NCI-H2227 (cell line): Measurements from ENCODE around the gene CGB8.
A peak's percentile ranks its signal among the peaks of the same experiment; 100 is the strongest.
"Not testable (repeated sequence)": the region's sequence is repeated elsewhere in the genome, so short reads cannot be mapped to it uniquely, and the experiment has no call there.

Experiments used
- DNase-seq: peaks from one replicate; lab custom pipeline; 2025; ENCODE audit not compliant: unreplicated experiment; lab: John Stamatoyannopoulos, UW

CGB8 gene

DNA sequence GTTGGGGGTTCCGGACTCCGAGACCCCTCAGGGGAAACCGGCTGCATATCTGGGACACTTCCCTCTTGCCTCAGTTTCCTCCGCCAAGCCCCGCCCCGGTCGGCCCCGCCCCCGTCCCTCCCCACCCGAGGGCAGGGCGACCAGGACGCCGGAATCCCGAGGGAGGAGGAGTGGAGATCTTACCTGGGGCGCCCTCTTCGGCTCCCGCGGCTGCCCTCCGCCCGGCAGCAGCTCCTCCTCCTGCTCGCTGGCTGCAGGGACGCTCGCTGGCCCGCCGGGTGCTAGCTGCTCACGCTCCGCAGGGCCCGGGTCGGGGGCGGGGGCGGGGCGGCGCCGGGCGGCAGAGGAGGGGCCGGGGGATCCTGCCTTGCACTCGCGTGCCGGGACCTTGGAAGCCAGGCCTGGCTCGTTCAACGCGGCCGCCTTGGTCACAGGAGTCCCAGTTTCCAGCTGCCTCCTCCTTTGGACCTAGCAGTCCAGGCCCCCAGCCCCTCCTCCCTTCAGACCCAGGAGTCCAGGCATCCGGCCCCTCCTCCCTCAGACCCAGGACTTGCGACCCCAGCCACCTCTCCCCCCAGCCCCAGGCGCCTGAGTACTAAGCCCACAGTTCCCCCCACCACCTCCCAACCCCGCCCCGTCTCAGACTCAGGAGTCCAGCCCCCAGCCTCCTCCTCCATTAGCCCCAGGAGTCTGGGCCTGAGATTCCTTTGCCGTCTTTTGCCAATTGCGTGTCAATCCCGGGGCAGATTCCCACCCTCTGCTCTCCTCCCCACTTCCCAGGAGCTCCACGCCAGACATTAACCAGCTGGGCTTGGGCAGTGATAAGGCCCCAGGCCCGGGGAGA, 16.1 kb upstream of the CGB8 start, which contains the start of gene NTF4:
NTF4 (minus strand) TSS at position 51 of the 844 bp plus-strand sequence. CDS start 2,821 bp downstream, outside the sequence.
- DNase-seq = peak; percentile 64

DNA sequence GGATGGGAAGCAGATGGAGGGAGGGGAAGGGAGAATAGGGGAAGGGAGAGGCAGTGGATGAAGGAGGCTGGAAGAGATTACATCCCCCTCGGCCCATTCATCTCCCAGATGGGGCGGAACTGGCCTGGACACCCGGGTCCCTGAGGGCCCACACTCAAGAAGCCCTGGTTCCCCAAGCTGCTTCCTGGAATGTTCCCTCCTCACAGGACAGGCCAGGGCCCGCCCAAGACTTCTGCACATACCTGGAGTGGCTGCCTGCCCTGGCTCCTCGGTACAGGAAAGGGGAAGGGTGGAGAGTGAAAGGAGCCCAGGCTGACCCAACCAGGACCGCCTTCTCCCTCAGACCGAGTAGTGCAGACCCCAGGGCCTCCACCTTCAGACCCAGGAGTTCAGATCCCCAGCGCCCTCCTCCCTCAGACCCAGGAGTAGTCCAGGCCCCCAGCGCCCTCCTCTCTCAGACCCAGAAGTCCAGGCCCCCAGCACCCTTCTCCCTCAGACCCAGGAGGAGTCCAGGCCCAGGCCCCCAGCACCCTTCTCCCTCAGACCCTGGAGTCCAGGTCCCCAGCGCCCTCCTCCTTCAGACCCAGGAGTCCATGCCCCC, 15.2 kb upstream of the CGB8 start:
- DNase-seq = no peak

DNA sequence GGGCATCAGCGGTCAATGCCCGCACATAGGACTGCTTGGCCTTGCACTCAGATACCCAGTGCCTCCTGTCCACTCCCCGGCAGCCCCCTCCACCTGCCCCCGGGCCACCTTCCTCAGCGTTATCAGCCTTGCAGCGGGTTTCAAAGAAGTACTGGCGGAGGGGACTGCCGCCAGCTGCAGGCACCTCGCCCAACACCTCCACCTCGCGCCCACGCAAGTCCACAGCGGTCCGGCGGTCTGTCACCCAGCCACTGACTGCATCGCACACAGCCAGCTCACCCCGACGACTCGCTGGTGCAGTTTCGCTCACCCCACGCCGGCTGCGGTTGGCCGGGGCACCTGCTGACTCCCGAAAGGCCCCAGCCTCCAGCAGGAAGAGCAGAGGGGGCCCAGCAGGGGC, 12.5 kb upstream of the CGB8 start:
- no peak for DNase-seq

DNA sequence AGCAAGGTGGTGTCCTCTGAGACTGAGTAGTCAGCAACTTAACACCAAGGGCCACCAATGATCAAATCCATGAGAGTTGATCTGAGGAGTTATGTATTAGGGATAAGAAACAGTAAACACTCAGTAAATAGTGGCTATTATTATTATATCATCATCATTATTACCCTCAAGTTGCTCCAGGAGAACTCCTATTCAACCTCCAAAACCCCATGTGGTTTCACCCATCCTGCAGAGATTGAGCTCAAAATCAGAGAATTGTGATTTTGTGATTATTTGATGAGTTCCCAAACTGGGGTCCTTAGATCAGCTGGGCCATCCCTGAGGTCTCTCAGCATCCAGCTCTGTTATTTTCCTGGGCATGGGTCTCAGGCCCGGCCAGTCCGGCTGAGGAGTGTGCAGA, 12.1 kb upstream of the CGB8 start:
- no peak for DNase-seq

DNA sequence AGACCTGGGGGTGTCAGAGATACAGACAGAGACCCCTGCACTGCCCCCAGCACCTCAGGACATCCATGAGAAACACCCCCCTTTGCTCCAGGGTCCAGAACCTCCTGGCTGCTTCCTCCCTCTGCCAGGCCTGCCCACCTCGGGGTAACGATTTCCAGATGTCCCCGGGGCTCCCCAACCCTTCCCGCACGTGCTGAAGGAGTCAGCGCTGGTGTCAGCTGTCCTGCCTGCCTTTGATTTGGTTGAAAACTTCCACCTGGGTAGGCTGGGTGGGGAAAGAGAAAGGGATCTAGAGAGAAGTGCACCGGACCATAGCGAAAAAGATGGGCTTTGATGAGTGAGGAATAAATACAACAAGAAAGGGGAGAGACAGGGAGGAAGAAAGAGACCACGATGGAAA, 10.1 kb upstream of the CGB8 start:
- no peak for DNase-seq

DNA sequence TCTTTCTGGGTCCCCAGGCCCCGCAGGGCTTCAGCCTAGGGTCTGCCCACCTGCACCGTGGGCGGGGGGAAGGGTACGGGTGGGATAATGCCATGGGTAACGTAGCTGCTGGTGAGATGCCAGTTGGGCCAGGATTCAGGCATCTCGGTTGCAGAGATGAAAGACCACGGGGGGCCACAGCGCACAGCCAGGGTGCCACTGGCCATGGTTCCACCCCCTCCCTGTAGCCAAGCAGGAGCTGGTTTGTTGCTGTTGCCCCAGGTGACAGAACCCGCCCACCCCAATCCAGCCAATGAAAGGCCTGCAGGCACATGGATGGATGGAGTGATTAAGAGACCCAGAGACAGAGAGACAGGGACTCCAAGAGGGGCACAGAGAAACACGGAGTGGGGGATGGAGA, 9.7 kb upstream of the CGB8 start:
- DNase-seq = peak; percentile 10

GRCh38 chr19:49057636-49058234, 8.8 kb upstream of the CGB8 start, which contains the start of gene CGB7:
Gene CGB7, minus strand, starts transcription at chr19:49057749. Its CDS starts 2,374 bp downstream, at chr19:49055375.
- DNase-seq = peak; percentile 56

DNA sequence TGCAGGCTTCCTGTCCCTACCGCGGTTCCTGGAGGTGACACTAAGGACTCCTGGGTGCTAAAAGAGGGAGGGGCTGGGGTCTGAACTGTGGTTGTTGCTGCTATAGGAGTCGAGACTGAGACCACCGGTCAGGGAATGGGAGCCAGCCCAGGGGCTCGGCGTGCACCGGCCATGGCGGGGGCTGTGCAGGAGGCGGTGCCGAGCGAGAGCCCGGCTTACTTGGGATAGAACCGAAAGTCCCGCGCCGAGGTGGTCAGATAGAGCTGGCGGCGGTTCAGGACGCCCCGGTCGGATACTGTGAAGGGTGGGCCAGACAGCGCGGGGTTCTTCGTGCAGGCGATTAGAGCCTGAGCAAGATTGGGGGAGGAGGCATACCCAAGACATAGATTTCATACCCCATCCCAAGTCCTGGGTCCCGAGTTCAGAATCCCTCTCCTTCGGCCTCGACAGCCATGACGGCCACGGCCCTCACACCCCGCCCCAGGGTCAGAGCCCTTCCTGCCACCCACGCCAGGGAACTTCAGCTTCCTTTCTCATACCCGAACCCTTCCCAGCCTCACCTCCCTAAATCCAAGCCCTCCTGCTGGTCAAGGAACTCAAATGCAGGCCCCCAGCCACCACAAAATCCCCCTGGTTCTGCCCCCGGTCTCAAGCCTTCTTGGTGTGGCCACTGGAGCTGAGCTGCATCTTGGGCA, 8.1 kb upstream of the CGB8 start:
- not testable (repeated sequence) for DNase-seq

- peak; percentile 59 for DNase-seq
Measured at GRCh38 chr19:49056101-49056901, 7.4 kb upstream of the CGB8 start.

DNA sequence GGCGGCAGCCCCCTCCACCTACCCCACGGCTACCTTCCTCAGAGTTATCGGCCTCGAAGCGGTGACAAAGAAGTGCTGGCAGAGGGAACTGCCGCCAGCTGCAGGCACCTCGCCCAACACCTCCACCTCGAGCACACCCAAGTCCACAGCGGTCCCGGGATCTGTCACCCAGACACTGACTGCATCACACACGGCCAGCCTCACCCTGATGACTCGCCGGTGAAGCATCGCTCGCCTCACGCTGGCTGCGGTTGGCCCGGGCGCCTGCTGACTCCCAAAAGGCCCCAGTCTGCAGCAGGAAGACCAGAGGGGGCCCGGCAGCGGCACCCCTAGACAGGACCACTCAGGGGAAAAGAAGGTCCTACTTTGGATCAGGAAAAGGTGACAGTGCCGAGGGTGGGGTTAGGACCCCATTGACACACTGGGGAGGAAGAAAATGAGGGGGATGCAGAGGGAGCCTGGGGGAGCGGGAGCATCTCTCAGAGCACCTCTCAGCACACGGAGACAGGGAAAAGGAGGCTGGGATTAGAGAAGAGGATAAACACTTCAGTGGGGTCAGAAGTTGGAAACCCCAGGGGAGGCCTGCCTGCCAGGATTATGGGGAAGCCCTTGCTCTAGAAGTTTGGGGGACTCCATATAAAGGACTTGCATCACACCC, 1.6 kb upstream of the CGB8 start:
- DNase-seq = not testable (repeated sequence)

- not testable (repeated sequence) for DNase-seq
Measured at GRCh38 chr19:49049834-49050233, 923 bp upstream of the CGB8 start.

DNA sequence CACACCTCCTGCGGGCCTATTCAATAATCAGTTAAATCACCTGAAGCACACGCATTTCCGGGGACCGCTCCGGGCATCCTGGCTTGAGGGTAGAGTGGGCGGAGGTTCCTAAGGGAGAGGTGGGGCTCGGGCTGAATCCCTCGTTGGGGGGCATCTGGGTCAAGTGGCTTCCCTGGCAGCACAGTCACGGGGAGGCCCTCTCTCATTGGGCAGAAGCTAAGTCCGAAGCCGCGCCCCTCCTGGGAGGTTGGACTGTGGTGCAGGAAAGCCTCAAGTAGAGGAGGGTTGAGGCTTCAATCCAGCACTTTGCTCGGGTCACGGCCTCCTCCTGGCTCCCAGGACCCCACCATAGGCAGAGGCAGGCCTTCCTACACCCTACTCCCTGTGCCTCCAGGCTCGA, 5.4 kb downstream of the CGB8 start, which contains the start of gene CGB5:
CGB5 (plus strand) TSS at position 301 of the 400 bp plus-strand sequence. CDS start 362 bp downstream, outside the sequence.
- DNase-seq = not testable (repeated sequence)

- DNase-seq = not testable (repeated sequence)
Measured at GRCh38 chr19:49042666-49043065, 6.2 kb downstream of the CGB8 start.

DNA sequence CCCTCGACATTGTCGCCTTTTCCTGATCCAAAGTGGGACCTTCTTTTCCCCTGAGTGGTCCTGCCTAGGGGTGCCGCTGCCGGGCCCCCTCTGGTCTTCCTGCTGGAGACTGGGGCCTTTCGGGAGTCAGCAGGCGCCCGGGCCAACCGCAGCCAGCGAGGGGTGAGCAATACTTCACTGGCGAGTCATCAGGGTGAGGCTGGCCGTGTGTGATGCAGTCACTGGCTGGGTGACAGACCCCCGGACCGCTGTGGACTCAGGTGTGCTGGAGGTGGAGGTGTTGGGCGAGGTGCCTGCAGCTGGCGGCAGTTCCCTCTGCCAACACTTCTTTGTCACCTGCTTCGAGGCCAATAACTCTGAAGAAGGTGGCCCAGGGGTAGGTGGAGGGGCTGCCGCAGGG, 6.7 kb downstream of the CGB8 start:
- no peak for DNase-seq

DNA sequence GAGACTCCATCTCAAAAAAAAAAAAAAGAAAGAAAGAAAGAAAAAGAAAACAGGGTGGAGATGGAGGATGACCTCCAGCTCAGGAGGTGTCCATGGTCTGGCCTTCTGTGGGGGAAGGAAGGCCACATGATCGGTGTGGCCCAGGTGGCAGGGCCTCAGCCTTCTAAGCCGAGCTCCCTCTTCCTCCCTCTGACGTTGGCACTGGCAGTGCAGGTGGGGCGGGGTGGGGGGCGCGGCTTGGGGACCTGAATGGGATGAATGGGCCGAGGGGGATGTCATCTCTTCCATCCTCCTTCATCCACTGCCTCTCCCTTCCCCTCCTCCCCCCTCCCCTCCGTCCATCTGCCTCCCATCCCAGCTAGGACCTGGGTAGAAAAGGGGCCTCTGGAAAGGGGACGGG, 9.2 kb downstream of the CGB8 start:
- not testable (repeated sequence) for DNase-seq

DNA sequence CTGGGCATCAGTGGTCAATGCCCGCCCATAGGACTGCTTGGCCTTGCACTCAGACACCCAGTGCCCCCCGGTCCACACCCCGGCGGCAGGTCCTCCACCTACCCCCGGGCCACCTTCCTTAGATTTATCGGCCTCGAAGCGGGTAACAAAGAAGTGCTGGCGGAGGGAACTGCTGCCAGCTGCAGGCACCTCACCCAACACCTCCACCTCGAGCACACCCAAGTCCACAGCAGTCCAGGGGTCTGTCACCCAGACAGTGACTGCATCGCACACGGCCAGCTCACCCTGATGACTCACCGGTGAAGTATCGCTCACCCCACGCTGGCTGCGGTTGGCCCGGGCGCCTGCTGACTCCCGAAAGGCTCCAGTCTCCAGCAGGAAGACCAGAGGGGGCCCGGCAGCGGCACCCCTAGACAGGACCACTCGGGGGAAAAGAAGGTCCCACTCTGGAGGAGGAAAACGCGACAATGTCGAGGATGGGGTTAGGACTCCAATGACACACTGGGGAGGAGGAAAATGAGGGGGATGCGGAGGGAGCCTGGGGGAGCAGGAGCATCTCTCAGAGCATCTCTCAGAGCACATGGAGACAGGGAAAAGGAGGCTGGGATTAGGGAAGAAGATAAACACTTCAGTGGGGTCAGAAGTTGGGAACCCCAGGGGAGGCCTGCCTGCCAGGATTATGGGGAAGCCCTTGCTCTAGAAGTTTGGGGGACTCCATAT, 10.2 kb downstream of the CGB8 start:
- DNase-seq = not testable (repeated sequence)

GRCh38 chr19:49038111-49038510, 10.8 kb downstream of the CGB8 start:
- DNase-seq = not testable (repeated sequence)

DNA sequence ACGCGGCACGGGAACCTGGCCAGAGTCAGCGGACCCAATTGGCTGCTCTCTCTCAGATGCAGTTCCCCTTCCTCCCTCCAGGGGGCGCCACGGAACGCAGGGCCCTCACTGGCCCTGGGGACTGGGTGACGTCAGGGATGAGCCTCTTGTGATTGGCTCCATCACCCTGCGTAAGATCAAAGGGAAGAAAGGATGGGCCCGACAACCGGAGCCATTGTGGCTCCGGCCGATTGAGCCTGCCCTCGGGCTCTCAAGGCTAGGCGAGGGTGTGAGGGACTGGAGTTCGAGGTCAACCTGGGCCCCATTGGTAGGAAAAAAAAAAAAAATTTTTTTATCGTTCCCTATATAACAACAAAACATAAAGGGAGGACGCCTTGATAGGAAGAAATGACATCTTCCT, 12.1 kb downstream of the CGB8 start, which contains the start of gene CGB1:
CGB1 (minus strand) TSS at position 81 of the 400 bp plus-strand sequence. CDS start 184 bp downstream, outside the sequence.
- DNase-seq = peak; percentile 52
